NCI-H510A (cell line): ENCODE results near the gene MPO.

Experiments
- DNase-seq: peaks from one replicate; lab custom pipeline; 2025; lab: John Stamatoyannopoulos, UW

The MPO gene

DNA sequence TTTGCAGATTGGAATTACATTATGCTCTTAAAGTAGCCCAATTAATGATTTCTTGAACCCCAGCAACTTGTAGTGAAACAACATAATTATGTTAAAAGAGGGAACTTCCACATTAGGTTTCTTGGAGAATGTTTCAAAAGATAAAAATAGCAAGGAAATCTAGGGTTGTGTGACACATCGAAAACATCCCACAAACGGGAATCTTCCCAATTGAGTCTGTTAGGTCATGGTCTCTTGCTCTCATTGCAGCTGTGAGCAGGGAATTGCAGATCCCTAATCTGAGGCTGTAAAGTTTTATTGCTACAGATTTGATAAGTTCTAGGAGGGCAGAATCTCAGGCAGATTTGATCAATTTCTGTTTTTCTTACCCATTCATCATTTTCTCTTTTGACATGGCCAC lies 49.1 kb downstream of the MPO start:
- no peak for DNase-seq

DNA sequence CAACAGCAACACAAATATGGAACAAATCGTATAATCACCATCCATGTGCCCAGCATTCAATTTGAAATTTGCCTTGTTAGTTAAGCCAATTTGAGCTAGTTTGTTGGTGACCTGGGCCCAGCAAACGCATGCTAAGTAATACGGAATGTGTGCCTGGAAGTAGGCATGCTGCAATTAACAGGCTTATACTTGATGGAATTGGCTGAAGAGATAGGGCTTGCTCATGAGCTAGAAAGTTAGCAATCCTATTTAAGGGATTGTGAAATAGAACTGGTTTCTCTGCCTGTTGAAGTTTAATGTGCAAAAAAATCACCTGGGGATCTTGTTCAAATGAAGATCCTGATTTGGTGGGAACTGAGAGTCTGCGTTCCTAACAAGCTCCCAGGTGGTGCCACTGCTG lies 50.9 kb downstream of the MPO start:
- no peak for DNase-seq

DNA sequence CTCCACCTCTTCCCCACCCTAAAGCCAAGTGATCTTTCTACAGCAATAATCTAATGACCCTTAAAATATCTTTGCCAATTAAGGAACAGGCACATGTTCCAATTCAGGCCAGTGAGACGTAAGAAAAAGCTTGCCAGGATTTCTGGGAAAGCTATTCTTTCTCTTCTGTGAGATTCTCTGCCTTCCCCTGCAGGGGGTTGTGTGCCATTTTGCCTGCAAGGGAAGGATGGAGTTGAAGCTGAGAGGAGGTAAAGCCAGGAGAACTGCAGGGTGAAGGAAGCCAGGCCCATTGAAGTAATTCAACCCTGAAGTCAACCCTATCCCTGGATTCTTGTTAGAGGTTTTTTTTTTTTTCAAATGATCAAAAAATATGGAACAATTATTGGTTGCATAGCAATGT lies 51.4 kb downstream of the MPO start:
- DNase-seq = no peak

DNA sequence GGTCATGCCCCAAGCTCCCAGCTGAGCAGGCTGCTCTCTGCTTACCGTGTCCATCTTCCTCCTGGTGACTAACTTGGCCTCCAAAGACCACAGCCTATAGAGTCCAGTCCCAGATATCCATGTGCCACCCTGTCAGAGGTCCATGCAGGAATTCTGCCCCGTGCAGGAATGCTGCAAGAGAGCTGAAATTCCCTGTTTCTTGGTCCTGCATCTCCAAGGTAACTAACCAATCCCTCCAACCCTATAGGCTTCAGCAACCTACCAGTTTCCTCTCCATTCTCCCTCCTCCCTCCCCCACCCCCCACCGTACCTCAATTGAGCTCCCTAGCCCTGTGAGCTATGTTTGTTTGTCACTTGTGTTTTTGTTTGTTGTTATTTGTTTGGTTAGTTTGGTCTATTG lies 52.1 kb downstream of the MPO start:
- DNase-seq = no peak

DNA sequence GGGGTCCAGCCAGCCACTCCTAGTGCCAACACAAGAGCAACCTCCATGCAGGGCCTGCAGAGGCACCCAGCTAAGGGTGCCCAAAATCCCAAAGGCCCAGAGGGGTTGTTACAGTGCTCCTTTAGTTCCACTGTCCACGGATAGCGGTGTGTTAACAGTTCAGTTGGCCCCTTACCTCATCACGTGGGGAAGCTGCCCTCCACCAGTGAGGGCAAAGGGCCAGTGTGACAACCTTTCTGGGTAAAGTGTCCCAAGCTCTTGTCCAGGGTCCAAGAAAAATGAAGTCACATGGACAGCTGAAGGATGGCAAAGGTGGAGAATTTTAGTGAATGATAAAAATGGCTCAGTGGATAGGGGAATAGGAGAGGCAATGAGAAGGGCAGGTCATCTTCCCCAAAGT lies 53.0 kb downstream of the MPO start:
- no peak for DNase-seq

DNA sequence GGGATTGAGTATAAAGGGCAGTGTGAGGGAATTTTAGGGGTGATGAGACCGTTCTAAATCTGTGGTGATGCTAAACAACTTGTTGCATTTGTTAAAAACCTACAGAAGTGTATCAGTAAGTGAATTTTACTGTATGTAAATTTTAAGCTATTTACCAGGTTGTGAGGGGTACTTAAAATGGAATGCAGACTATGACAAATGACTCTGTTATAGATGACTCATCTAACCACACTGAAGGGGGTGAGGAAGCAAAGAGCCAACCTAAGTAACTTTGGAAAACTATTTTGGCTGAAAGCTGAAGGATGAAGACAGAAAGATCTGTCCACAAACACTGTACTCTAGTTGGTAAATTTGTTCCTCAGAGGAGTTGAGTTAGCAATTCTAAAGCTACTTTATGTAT lies 56.4 kb downstream of the MPO start:
- no peak for DNase-seq
